Activated CD4-positive, alpha-beta T cell treated with anti-CD3 and anti-CD28 coated beads, Interleukin-2, amount 10 ng/mL, durations not matched to agents 7 days and 5 days (primary cell): Measurements from ENCODE around the gene ACY1. TPM values are rescaled to one million over a fixed set of nuclear protein-coding genes. Genes with fewer than 3 reads are reported as not detected.
A peak's percentile ranks its signal among the peaks of the same experiment; 100 is the strongest.

Source experiments
- CTCF ChIA-PET: fragments of 350-600 bp; sonication (Branson Sonifier 250); formaldehyde crosslinking; loops from one replicate; lab custom pipeline; 2021; ENCODE audit warnings: antibody characterized with exemption; lab: Charles Lee
- POLR2A ChIA-PET: fragments of 350-600 bp; sonication (Branson Sonifier 250); formaldehyde crosslinking; loops from one replicate; lab custom pipeline; 2021; ENCODE audit warnings: antibody characterized with exemption; lab: Charles Lee
- DNase-seq: peaks from one replicate; pipeline ENCODE4 v3.0.0-alpha.2; 2020
- H3K27ac Mint-ChIP-seq: one replicate; pipeline ENCODE4 v1.8.0; 2021; ENCODE audit warnings: mild to moderate bottlenecking, moderate library complexity, mixed read lengths
- H3K27me3 Mint-ChIP-seq: one replicate; pipeline ENCODE4 v1.8.0; 2021; ENCODE audit warnings: mixed read lengths
- H3K36me3 Mint-ChIP-seq: one replicate; pipeline ENCODE4 v1.8.0; 2021; ENCODE audit warnings: low read depth, mixed read lengths
- H3K4me1 Mint-ChIP-seq: one replicate; pipeline ENCODE4 v1.8.0; 2021; ENCODE audit warnings: mixed read lengths
- H3K4me3 Mint-ChIP-seq: one replicate; pipeline ENCODE4 v1.8.0; 2021; ENCODE audit warnings: mild to moderate bottlenecking, moderate library complexity, mixed read lengths
- H3K9me3 Mint-ChIP-seq: one replicate; pipeline ENCODE4 v1.8.0; 2021; ENCODE audit warnings: mixed read lengths
- total RNA-seq, 2 experiments: library from RNA; stranded (reverse); gene quantifications; one replicate each; pipeline ENCODE4 v1.2.3, GENCODE V29; 2021

ACY1 gene
- total RNA-seq, 2 experiments from 2014 or later: 16.5 to 19.4 TPM

DNA sequence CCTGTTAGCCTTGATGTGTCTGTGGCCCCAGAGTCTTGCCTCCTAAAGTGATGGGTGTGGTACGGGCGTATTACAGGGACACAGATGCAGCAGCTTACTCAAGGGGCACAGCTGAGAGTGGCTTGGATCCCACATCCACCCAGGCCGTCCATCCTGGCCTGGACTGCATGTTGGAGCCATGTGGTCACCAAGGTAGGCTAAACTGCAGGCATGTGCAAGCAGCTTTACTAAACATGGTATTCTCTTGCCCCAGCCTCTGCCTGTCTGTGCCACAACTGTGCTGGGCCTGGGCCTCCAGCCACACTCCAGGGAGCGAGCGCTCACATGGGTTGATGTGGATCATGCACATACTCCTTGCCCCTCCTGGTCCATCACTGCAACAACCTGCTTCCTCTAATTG lies 34.2 kb upstream of the ACY1 start:
- peaks cover under 1% of the 10 kb centered on the region for H3K4me1 Mint-ChIP-seq
- peaks cover 14% of the 10 kb centered on the region for H3K27me3 Mint-ChIP-seq
- ChIA-PET CTCF (interaction anchor here (0.7 to 1.7 kb wide), 2 partner anchors 16 to 25 kb away, joined by 3 to 10 read pairs; partner anchors contain the start of gene ABHD14B), POLR2A (no interaction called here)
- H3K9me3 Mint-ChIP-seq: no peaks in the 10 kb centered on the region
- no peaks in the 10 kb centered on the region for H3K36me3 Mint-ChIP-seq
- H3K4me3 Mint-ChIP-seq: no peak overlapping the region
- DNase-seq: no peak
- no peak overlapping the region for H3K27ac Mint-ChIP-seq

GRCh38 chr3:51950899-51951298 lies 32.4 kb upstream of the ACY1 start:
- ChIA-PET POLR2A (no interaction called here), CTCF (interaction anchor here (1.7 to 4.6 kb wide), 2 partner anchors 9 to 23 kb away, joined by 10 to 46 read pairs; partner anchors contain the start of genes ABHD14B, PARP3 and RRP9)
- no peaks in the 10 kb centered on the region for H3K9me3 Mint-ChIP-seq
- no peaks in the 10 kb centered on the region for H3K36me3 Mint-ChIP-seq
- peaks cover 3% of the 10 kb centered on the region for H3K4me1 Mint-ChIP-seq
- no peak overlapping the region for H3K4me3 Mint-ChIP-seq
- no peak for DNase-seq
- no peak overlapping the region for H3K27ac Mint-ChIP-seq
- H3K27me3 Mint-ChIP-seq: peaks cover 27% of the 10 kb centered on the region

DNA sequence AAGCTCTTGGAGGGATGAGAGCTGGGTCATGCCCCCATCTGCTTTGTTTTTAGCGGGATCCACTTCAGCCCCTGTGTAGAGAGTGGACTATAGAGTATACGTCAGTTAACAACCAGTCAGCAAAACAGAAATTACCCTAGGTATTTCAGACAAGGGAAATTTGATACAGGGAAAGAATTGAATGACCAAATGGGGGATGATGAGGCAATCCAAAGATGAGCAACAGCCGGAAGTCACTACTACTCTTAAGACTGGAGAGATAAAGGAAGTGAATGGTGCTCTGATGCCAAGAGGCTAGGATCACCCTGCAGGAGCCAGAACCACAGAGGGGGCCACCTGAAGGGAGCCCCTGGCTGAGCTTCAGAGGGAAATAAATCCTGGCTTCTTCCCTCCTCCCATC lies 29.9 kb upstream of the ACY1 start:
- no peak overlapping the region for H3K27ac Mint-ChIP-seq
- peaks cover 11% of the 10 kb centered on the region for H3K4me1 Mint-ChIP-seq

DNA sequence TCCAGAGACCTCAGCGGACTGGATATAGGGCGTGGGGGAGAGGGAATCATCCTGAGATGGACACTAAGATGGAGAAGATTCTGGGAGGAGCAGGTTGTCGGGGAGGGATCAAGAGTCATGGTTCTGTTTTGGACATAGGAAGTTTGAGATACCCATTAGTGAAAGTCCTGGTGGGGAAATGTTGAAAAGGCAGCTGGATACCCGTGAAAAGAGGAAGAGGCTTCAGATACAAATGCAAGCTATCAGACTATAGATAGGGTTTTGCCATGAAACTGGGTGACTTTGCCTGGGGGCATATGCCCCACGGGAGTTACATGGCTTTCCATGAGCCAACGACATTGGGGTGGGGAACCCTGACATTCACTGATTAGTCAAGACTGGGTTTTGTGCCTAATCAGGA lies 29.2 kb upstream of the ACY1 start:
- H3K9me3 Mint-ChIP-seq: no peaks in the 10 kb centered on the region
- CTCF ChIA-PET: interaction anchor here (2.6 to 4.6 kb wide), 3 partner anchors 8 to 20 kb away, joined by 11 to 46 read pairs (median 11); partner anchors contain the start of genes ABHD14A, ABHD14B, PARP3 and RRP9

More for the DNA sequence above, 29.9 kb upstream of the ACY1 start:
- H3K36me3 Mint-ChIP-seq: no peaks in the 10 kb centered on the region
- peaks cover 34% of the 10 kb centered on the region for H3K27me3 Mint-ChIP-seq
- no peaks in the 10 kb centered on the region for H3K9me3 Mint-ChIP-seq
- POLR2A ChIA-PET: no interaction called here
- no peak overlapping the region for H3K4me3 Mint-ChIP-seq
- CTCF ChIA-PET: interaction anchor here (0.6 to 4.6 kb wide), 4 partner anchors 9 to 99 kb away, joined by 3 to 46 read pairs (median 11); partner anchors contain the start of genes ABHD14A, ABHD14B, PARP3 and RRP9
- no peak for DNase-seq

DNA sequence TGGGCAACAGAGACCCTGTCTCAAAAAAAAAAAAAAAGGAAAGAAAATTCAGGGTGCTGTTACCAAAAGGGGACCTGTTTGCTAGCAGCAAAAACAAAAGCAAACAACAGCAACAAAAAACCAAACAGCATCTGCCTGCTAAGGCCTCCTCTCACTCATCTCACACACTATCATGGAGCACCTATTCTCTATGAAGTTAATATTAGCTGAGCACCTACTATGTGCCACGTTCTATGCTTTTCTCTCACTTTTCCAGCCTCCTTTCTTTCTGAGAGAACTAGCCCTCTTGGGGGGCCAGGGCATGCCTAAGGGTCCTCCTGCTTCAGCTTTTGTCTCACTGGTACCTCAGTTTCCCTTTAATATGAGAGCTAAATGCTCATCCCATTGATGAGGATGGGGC lies 28.6 kb upstream of the ACY1 start:
- Mint-ChIP-seq H3K36me3 (no peaks in the 10 kb centered on the region), H3K27me3 (peaks cover 34% of the 10 kb centered on the region), H3K27ac (no peak overlapping the region), H3K4me1 (peaks cover 11% of the 10 kb centered on the region), H3K9me3 (no peaks in the 10 kb centered on the region), H3K4me3 (no peak overlapping the region)
- ChIA-PET POLR2A (no interaction called here), CTCF (interaction anchor here (0.8 to 4.6 kb wide), 5 partner anchors 8 to 37 kb away, joined by 3 to 46 read pairs (median 11); partner anchors contain the start of genes ABHD14A, ABHD14B, PARP3 and PCBP4)
- no peak for DNase-seq

More for the DNA sequence above, 29.2 kb upstream of the ACY1 start:
- peaks cover 34% of the 10 kb centered on the region for H3K27me3 Mint-ChIP-seq
- no peak overlapping the region for H3K27ac Mint-ChIP-seq
- DNase-seq: no peak
- no peaks in the 10 kb centered on the region for H3K36me3 Mint-ChIP-seq
- peaks cover 11% of the 10 kb centered on the region for H3K4me1 Mint-ChIP-seq
- H3K4me3 Mint-ChIP-seq: no peak overlapping the region
- POLR2A ChIA-PET: no interaction called here

GRCh38 chr3:51955175-51955892 lies 28.0 kb upstream of the ACY1 start, which contains the start of gene GPR62:
TSS of gene GPR62 (plus strand) at chr3:51955381. CDS start at chr3:51955653, 272 bp downstream.
- Mint-ChIP-seq H3K4me3 (no peak within 1 kb of the TSS), H3K36me3 (no peaks in the 10 kb centered on the region), H3K27me3 (peaks cover 34% of the 10 kb centered on the region), H3K4me1 (peaks cover 11% of the 10 kb centered on the region), H3K27ac (no peak within 1 kb of the TSS), H3K9me3 (no peaks in the 10 kb centered on the region)
- POLR2A ChIA-PET: no interaction called here
- no peak for DNase-seq
- CTCF ChIA-PET: interaction anchor here (0.8 to 4.6 kb wide), 4 partner anchors 11 to 36 kb away, joined by 3 to 46 read pairs (median 7); partner anchors contain the start of genes ABHD14A, ABHD14B, PARP3 and PCBP4

DNA sequence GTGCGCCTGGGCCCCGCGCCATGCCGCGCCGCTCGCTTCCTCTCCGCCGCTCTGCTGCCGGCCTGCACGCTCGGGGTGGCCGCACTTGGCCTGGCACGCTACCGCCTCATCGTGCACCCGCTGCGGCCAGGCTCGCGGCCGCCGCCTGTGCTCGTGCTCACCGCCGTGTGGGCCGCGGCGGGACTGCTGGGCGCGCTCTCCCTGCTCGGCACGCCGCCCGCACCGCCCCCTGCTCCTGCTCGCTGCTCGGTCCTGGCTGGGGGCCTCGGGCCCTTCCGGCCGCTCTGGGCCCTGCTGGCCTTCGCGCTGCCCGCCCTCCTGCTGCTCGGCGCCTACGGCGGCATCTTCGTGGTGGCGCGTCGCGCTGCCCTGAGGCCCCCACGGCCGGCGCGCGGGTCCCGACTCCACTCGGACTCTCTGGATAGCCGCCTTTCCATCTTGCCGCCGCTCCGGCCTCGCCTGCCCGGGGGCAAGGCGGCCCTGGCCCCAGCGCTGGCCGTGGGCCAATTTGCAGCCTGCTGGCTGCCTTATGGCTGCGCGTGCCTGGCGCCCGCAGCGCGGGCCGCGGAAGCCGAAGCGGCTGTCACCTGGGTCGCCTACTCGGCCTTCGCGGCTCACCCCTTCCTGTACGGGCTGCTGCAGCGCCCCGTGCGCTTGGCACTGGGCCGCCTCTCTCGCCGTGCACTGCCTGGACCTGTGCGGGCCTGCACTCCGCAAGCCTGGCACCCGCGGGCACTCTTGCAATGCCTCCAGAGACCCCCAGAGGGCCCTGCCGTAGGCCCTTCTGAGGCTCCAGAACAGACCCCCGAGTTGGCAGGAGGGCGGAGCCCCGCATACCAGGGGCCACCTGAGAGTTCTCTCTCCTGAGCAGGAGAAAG lies 27.2 kb upstream of the ACY1 start:
- peak; percentile 27 for DNase-seq
- Mint-ChIP-seq H3K9me3 (no peaks in the 10 kb centered on the region), H3K27ac (no peak overlapping the region), H3K36me3 (no peaks in the 10 kb centered on the region), H3K4me1 (peaks cover 11% of the 10 kb centered on the region), H3K4me3 (peak overlapping the region; percentile 13), H3K27me3 (peaks cover 34% of the 10 kb centered on the region)
- ChIA-PET POLR2A (no interaction called here), CTCF (interaction anchor here (1.2 to 3.5 kb wide), 4 partner anchors 12 to 18 kb away, joined by 4 to 13 read pairs (median 8); partner anchors contain the start of genes ABHD14A, ABHD14B, PARP3 and RRP9)

GRCh38 chr3:51957520-51958205 lies 25.7 kb upstream of the ACY1 start:
- DNase-seq: no peak
- H3K36me3 Mint-ChIP-seq: no peaks in the 10 kb centered on the region
- no peak overlapping the region for H3K4me3 Mint-ChIP-seq
- H3K27me3 Mint-ChIP-seq: peaks cover 36% of the 10 kb centered on the region
- ChIA-PET POLR2A (no interaction called here), CTCF (interaction anchor here (0.6 to 3.5 kb wide), 6 partner anchors 14 to 530 kb away, joined by 3 to 13 read pairs (median 4); partner anchors contain the start of genes PARP3 and RRP9)
- peaks cover 11% of the 10 kb centered on the region for H3K4me1 Mint-ChIP-seq
- H3K9me3 Mint-ChIP-seq: no peaks in the 10 kb centered on the region
- H3K27ac Mint-ChIP-seq: no peak overlapping the region

DNA sequence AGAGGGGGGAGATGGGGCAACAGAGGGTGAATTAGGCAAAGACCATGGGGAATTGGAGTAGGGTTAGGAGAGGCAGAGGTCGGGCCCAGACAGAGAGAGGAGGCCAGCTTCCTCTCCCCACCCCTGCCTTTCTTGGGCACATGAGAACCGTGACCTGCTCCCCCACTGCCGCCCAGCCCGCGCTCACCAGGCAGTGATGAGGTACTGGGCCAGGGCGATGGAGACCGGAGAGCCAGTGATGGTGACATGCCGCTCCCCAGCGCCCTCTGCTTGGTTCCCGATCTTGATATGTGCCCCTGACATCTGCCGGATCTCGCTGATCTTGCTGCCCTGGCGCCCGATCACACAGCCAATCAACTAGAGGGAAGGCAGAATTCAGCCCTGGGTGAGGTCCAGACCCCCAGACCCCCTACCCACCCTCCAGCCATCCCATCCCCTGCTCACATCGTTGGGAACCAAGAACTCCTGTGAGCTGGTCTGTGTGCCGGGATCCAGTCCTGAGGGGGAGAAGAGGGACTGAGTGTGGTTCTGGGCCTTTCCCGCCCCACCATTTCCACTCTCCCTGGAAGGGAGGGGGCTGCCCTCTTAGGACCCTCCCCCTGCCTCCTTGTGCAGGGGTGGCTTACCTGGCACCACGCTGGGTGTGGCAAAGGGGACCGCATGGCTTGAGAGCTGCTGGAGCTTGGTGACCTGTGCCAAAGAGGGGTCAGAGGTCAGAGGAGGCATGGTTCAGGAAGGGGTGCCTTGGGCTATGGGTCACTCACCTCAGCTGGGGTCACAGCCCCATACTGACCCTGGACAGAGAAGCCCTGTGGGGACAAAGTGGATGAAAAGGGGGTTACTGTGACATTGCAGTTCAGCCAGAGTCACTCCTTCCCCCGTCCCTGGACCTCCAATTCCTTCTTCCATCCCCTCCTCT lies 24.5 kb upstream of the ACY1 start:
- no peak overlapping the region for H3K4me3 Mint-ChIP-seq
- CTCF ChIA-PET: interaction anchor here (1.1 to 7.0 kb wide), 4 partner anchors 11 to 17 kb away, joined by 3 to 43 read pairs (median 8); partner anchors contain the start of genes ABHD14A, ABHD14B, PARP3 and RRP9
- no peaks in the 10 kb centered on the region for H3K36me3 Mint-ChIP-seq
- DNase-seq: no peak
- H3K27me3 Mint-ChIP-seq: peaks cover 27% of the 10 kb centered on the region
- H3K9me3 Mint-ChIP-seq: no peaks in the 10 kb centered on the region
- H3K4me1 Mint-ChIP-seq: peaks cover 11% of the 10 kb centered on the region
- H3K27ac Mint-ChIP-seq: no peak overlapping the region
- POLR2A ChIA-PET: no interaction called here

DNA sequence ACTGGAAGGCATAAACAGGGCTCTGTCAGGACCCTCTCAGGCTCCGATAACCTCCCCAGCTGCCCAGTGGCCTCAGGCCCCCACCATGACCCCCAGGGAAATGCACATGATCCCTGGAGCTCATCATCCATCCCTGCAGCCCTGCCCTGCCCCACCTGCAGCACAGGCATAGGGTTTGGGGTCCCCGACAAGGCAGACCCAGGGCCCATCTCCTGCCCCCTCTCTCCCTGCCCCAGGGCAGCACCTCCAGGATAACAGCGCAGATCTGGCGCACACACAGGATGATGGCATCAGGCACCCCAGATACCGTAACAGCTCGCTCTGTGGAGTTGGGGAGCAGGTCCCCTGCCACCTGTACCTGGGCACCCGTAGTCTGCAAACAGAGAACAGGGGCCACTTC lies 23.7 kb upstream of the ACY1 start:
- Mint-ChIP-seq H3K27ac (no peak overlapping the region), H3K4me3 (no peak overlapping the region), H3K27me3 (peaks cover 19% of the 10 kb centered on the region), H3K36me3 (no peaks in the 10 kb centered on the region), H3K9me3 (no peaks in the 10 kb centered on the region), H3K4me1 (peaks cover 11% of the 10 kb centered on the region)
- CTCF ChIA-PET: interaction anchor here (1.1 to 7.0 kb wide), 4 partner anchors 10 to 18 kb away, joined by 3 to 43 read pairs (median 8); partner anchors contain the start of genes ABHD14A, ABHD14B, PARP3 and RRP9
- DNase-seq: no peak
- POLR2A ChIA-PET: no interaction called here

DNA sequence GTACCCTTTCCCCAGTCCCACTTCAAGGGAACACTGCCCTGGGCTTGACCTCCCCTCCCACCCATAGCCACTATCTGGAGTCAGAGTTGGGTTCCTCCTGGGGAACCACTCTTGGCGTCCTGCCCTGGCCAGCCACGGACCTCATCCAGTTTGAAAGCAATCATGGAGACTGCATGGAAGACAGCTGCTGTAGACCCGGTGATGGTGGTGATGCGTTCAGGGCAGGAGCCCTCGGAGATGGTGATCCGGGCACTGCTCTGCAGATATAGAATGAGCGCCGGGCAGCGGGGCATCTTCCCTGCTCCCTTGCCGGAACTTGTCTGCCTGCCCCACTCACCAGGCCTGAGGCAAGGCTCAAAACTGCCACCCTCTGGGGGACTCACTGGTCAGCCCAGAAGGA lies 22.9 kb upstream of the ACY1 start:
- H3K36me3 Mint-ChIP-seq: no peaks in the 10 kb centered on the region
- H3K27me3 Mint-ChIP-seq: peaks cover 12% of the 10 kb centered on the region
- POLR2A ChIA-PET: no interaction called here
- H3K27ac Mint-ChIP-seq: no peak overlapping the region
- DNase-seq: no peak
- H3K9me3 Mint-ChIP-seq: no peaks in the 10 kb centered on the region
- peaks cover 8% of the 10 kb centered on the region for H3K4me1 Mint-ChIP-seq
- no peak overlapping the region for H3K4me3 Mint-ChIP-seq
- CTCF ChIA-PET: interaction anchor here (1.1 to 7.0 kb wide), 3 partner anchors 10 to 15 kb away, joined by 3 to 43 read pairs (median 4); partner anchors contain the start of genes ABHD14A and ABHD14B
